OCI-LY7 (cell line): Measurements from ENCODE around the gene ITIH4. TPM values are rescaled to one million over a fixed set of nuclear protein-coding genes. Genes with fewer than 3 reads are reported as not detected.

Experiments
- BruUV-seq: library from RNA; stranded (reverse); fragments of 400-500 nt; replicated peaks from 2 replicates; lab custom pipeline; 2021; lab: Mats Ljungman, UMichigan
- CTCF ChIA-PET: fragments of 300-600 bp; sonication (Branson Sonifier 250); formaldehyde crosslinking; loops from one replicate; lab custom pipeline; 2022; ENCODE audit warnings: antibody characterized with exemption; ENCODE audit not compliant: unreplicated experiment; lab: Charles Lee
- POLR2A ChIA-PET: fragments of 300-600 bp; sonication (Branson Sonifier 250); formaldehyde crosslinking; loops from one replicate; lab custom pipeline; 2022; ENCODE audit warnings: antibody characterized with exemption; lab: Charles Lee
- DNase-seq: peaks from one replicate; pipeline ENCODE4 v3.0.0-alpha.2; 2015; ENCODE audit warnings: low spot score
- H2AFZ ChIP-seq: fragments of 200-600 bp; sonication (generic), shearing (Covaris generic); 2 replicates; pipeline ENCODE4 v1.6.1; 2014; ENCODE audit warnings: mild to moderate bottlenecking, antibody characterized with exemption, low read length, moderate library complexity
- H3K27ac ChIP-seq: fragments of 200-600 bp; sonication (generic); 2 replicates; pipeline ENCODE4 v1.5.1; 2014; ENCODE audit warnings: mixed run types, low read depth, mild to moderate bottlenecking, moderate library complexity, low read length, inconsistent platforms; ENCODE audit not compliant: poor library complexity, severe bottlenecking
- H3K36me3 ChIP-seq: fragments of 200-600 bp; sonication (generic); 2 replicates; pipeline ENCODE4 v1.6.1; 2014; ENCODE audit warnings: mild to moderate bottlenecking, antibody characterized with exemption, low read length, moderate library complexity, mixed read lengths; ENCODE audit not compliant: insufficient read depth
- H3K4me1 ChIP-seq: fragments of 200-600 bp; sonication (generic); 2 replicates; pipeline ENCODE4 v1.5.1; 2014; ENCODE audit warnings: mild to moderate bottlenecking, low read length; ENCODE audit not compliant: insufficient read depth, poor library complexity, severe bottlenecking
- H3K4me2 ChIP-seq: fragments of 200-600 bp; sonication (generic); 2 replicates; pipeline ENCODE4 v1.6.1; 2014; ENCODE audit warnings: mild to moderate bottlenecking, low read length
- H3K4me3 ChIP-seq: fragments of 200-600 bp; sonication (generic); 2 replicates; pipeline ENCODE4 v1.5.1; 2014; ENCODE audit warnings: mild to moderate bottlenecking, low read depth, low read length; ENCODE audit not compliant: poor library complexity, severe bottlenecking
- H3K79me2 ChIP-seq: fragments of 200-600 bp; sonication (generic); 2 replicates; pipeline ENCODE4 v1.6.1; 2016; ENCODE audit warnings: low read depth, mild to moderate bottlenecking, low read length, moderate library complexity, mixed read lengths; ENCODE audit not compliant: insufficient read depth
- H3K9me2 ChIP-seq: fragments of 200-600 bp; sonication (generic); 2 replicates; pipeline ENCODE4 v1.6.1; 2016; ENCODE audit warnings: mild to moderate bottlenecking, low read length, mixed read lengths; ENCODE audit not compliant: insufficient read depth
- H3K9me3 ChIP-seq: fragments of 200-600 bp; sonication (generic); 2 replicates; pipeline ENCODE4 v1.6.1; 2014; ENCODE audit warnings: mild to moderate bottlenecking, mixed run types, low read length, mixed read lengths
- H4K20me1 ChIP-seq: fragments of 200-600 bp; sonication (generic); 2 replicates; pipeline ENCODE4 v1.6.1; 2014; ENCODE audit warnings: mild to moderate bottlenecking, antibody characterized with exemption, low read length, moderate library complexity, mixed read lengths; ENCODE audit not compliant: insufficient read depth
- EZH2phosphoT487 ChIP-seq: fragments of 200-600 bp; sonication (generic); IDR thresholded peaks from 2 replicates; pipeline ENCODE4 v1.6.1; 2018; ENCODE audit warnings: low read depth, borderline replicate concordance, mild to moderate bottlenecking, mixed run types, antibody characterized with exemption, low read length, moderate library complexity, mixed read lengths
- intact Hi-C: fragments of 100-400 bp; cut with micrococcal nuclease; formaldehyde crosslinking; loops from one replicate; pipeline ENCODE4 v1.10.0; 2022; ENCODE audit not compliant: unreplicated experiment
- total RNA-seq, 2 experiments: library from RNA; depleted of rRNA in 1 of 2; stranded (reverse); fragments of >200 nt in 1 of 2; shearing (Covaris generic) in 1 of 2; gene quantifications; 2 replicates each; pipeline ENCODE4 v1.2.3, GENCODE V29; 2014 to 2022
- TF ChIP-seq, protein P1 (sequence below): fragments of 200-600 bp; sonication (generic); conservative IDR thresholded peaks from 2 replicates; pipeline ENCODE4 v1.5.1; 2014; ENCODE audit warnings: mild to moderate bottlenecking, antibody characterized with exemption, low read length, moderate library complexity, mixed read lengths

ITIH4 gene
- total RNA-seq, 2 experiments from 2014 or later: 2.1 to 2.2 TPM

DNA sequence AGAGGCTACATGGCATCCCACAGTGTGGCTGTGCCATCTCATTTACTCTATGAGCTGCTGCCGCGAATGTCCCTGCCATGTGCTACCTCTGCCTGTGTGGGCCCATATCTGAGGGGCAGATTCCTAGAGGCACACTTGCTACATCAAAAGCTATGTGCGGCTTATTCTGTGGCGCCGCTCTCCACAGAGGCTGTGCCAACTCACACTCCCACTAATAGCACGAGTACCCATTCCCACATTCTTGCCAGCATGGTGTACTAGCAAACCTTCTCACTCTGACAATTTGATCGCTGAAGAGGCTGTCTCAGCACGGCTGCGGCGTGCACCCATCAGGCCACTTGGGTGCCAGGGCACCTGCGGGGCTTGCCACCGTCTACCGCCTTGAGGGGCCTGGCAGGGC, 35.5 kb upstream of the ITIH4 start:
- no peak overlapping the region for H3K4me3 ChIP-seq
- no peaks in the 10 kb centered on the region for H3K36me3 ChIP-seq
- no peak overlapping the region for H3K4me2 ChIP-seq
- H3K4me1 ChIP-seq: no peaks in the 10 kb centered on the region
- H3K79me2 ChIP-seq: no peaks in the 10 kb centered on the region
- H2AFZ ChIP-seq: no peak overlapping the region
- no peaks in the 10 kb centered on the region; the same call in 1 of the 2 replicates for H4K20me1 ChIP-seq
- intact Hi-C loops: no loop called here
- no peaks in the 10 kb centered on the region for H3K9me2 ChIP-seq
- BruUV-seq: no TSS peak
- H3K27ac ChIP-seq: no peak overlapping the region
- no peak for DNase-seq
- no peak for TF ChIP-seq EZH2phosphoT487
- TF ChIP-seq, protein P1, sequence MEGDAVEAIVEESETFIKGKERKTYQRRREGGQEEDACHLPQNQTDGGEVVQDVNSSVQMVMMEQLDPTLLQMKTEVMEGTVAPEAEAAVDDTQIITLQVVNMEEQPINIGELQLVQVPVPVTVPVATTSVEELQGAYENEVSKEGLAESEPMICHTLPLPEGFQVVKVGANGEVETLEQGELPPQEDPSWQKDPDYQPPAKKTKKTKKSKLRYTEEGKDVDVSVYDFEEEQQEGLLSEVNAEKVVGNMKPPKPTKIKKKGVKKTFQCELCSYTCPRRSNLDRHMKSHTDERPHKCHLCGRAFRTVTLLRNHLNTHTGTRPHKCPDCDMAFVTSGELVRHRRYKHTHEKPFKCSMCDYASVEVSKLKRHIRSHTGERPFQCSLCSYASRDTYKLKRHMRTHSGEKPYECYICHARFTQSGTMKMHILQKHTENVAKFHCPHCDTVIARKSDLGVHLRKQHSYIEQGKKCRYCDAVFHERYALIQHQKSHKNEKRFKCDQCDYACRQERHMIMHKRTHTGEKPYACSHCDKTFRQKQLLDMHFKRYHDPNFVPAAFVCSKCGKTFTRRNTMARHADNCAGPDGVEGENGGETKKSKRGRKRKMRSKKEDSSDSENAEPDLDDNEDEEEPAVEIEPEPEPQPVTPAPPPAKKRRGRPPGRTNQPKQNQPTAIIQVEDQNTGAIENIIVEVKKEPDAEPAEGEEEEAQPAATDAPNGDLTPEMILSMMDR: no peak
- CTCF ChIA-PET: no interaction called here
- POLR2A ChIA-PET: no interaction called here
- no peaks in the 10 kb centered on the region for H3K9me3 ChIP-seq

DNA sequence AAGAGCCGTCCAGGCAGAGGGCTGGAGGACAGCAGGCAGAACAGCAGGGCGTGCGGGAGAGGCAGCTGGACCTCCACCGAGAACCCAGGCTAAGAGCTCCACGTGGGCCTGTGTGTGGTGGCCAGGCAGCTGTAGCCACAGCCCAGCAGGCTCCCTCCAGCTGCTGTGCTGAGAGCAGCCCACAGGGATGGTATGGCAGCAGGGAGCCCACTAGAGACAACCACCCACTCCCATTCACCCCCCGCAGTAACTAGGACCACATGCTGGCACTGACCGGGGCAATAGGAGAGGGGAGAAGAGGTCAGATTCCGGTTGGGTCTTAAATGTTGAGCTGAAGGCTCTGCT, 29.9 kb upstream of the ITIH4 start:
- POLR2A ChIA-PET: interaction anchor here (1.3 kb wide), 1 partner anchor 17 kb away, joined by 3 read pairs; no protein-coding TSS in a partner anchor
- BruUV-seq: no TSS peak
- H3K27ac ChIP-seq: no peak overlapping the region
- no peak overlapping the region for H2AFZ ChIP-seq
- no peaks in the 10 kb centered on the region for H3K4me1 ChIP-seq
- CTCF ChIA-PET: no interaction called here
- intact Hi-C loops: no loop called here
- no peak for DNase-seq
- H3K4me2 ChIP-seq: no peak overlapping the region
- H3K9me2 ChIP-seq: no peaks in the 10 kb centered on the region
- H3K9me3 ChIP-seq: no peaks in the 10 kb centered on the region
- no peaks in the 10 kb centered on the region for H4K20me1 ChIP-seq
- no peak for TF ChIP-seq EZH2phosphoT487
- TF ChIP-seq, protein P1: no peak
- no peaks in the 10 kb centered on the region for H3K79me2 ChIP-seq
- no peak overlapping the region for H3K4me3 ChIP-seq
- no peaks in the 10 kb centered on the region for H3K36me3 ChIP-seq

DNA sequence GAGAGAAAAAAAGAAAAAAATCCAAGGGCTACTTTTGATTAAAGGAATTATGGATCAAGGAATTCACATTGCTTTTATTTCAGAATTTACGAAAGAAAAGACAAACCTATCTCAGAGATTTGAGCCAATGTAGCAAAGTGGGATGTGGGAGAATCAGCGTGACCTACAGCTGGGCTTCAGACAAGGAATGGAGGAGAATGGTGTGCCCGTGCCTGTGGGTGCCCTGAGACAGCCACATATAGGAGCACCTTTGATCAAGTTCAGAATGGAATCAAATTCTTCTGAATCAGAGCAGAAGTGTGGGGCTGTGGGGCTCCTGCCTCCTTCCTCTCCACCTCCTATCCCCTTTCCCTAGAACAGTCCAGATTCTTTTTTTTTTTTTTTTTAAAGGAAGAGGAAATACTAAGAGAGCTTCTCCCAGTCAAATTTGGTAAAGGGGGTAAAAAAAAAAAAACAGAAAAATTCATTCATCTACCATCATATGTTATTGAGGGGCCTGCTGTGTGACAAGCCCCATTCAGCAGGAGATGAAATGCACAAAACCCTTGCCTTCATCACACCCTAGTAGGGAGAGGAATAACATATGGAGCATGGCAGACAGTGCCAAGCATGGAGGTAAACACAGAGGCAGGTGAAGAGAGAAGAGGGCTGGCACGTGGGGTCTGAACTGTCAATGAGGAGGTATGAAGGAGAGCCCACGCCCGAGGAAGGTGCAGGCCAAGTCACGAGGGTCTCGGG, 29.4 kb upstream of the ITIH4 start:
- TF ChIP-seq EZH2phosphoT487: no peak
- TF ChIP-seq, protein P1: no peak
- Histone ChIP-seq H3K9me2 (no peaks in the 10 kb centered on the region), H3K4me2 (no peak overlapping the region), H2AFZ (no peak overlapping the region), H3K4me3 (no peak overlapping the region), H3K79me2 (no peaks in the 10 kb centered on the region), H4K20me1 (no peaks in the 10 kb centered on the region), H3K36me3 (no peaks in the 10 kb centered on the region), H3K27ac (no peak overlapping the region), H3K4me1 (no peaks in the 10 kb centered on the region), H3K9me3 (no peaks in the 10 kb centered on the region)
- CTCF ChIA-PET: no interaction called here
- POLR2A ChIA-PET: interaction anchor here (1.3 kb wide), 1 partner anchor 18 kb away, joined by 3 read pairs; no protein-coding TSS in a partner anchor
- BruUV-seq: no TSS peak
- DNase-seq: no peak
- intact Hi-C loops: no loop called here
